ENCODE results near the gene FADS1. TPM values are rescaled to one million over a fixed set of nuclear protein-coding genes. Genes with fewer than 3 reads are reported as not detected.

Gene FADS1
- total and polyA plus RNA-seq, 2 of the 8 experiments (the other 6 are each of a cell fraction or from before 2014, with no cell fraction given) = 115 to 141 TPM

- no peak for TF ChIP-seq SP1 (IDR thresholded peaks at IDR 0.05; ENCODE audit: low read depth, low read length)
- no peak for TF ChIP-seq PHF8 (conservative IDR thresholded peaks at IDR 0.05; ENCODE audit: low read depth, low read length)
- no peak for TF ChIP-seq EGR1 (IDR thresholded peaks at IDR 0.05; ENCODE audit: borderline replicate concordance, low read depth, low read length)
- TF ChIP-seq RXRA (IDR thresholded peaks at IDR 0.05; ENCODE audit: insufficient read depth, low read depth, low read length) = no peak
- no peak for TF ChIP-seq RFX5 (IDR thresholded peaks at IDR 0.05; ENCODE audit: borderline replicate concordance, low read depth, low read length)
These were observed 65.4 kb downstream of the FADS1 start (continued) for GRCh38 chr11:61751384-61751783.
